C1 segment of cervical spinal cord (tissue), 14 donors: ENCODE measurements around the gene RNU1-3.

Experiments
- DNase-seq, 14 donors: peaks; one replicate each; lab custom pipeline; 2025; lab: John Stamatoyannopoulos, UW

RNU1-3 gene

DNA sequence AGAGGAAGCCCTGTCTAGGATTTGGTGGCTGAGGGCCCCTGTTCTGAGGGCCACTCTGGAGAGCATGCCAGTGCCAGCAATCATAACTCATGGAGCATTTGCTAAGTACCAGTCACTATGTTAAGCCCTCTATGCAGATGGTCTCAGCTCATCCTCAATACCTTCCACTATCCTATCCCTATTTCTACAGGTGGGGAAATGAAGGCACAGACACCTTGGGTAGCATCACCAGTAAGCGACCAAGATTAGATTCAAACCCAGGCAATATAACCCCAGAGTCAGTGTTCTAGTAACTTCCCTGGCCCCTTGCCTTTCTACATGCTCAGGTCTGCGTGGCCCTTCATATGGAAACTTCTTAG is 45.5 kb downstream of the RNU1-3 start:
- DNase-seq: no peak

DNA sequence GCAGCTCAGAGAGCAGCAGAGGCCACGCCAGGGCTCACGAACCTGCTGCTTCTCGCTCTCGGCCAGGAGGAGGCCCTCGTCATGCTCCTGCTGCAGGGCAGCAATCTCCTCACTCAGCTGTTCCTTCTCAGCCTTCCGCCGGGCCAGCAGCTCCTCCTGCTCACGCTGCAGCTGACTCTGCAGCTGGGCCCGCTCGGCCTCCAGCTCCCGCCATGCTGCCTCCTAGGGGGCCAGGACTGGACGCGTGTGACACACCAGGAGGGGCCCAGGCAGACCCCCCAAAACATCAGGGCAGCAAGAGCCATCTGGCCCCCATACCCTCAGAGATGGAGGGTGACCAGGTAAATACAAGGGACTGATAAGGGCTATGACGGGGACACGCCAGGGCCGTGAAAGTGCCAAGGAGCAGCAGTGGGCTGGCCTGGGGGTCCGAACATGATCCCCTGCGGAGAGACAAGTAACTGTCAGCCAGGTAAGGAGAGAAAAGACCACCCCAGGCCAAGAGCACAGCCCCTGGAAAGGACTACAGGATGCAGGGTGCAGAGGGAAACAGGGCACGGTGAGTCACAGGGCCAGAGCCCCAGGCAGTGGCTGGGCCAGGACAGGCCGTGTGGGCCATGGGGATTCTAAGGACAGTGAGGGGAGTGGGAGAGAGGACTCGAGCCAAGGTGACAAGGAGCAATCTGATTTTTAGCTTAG is 46.8 kb downstream of the RNU1-3 start:
- DNase-seq: peak in 1 of 14 donors; percentile 19

DNA sequence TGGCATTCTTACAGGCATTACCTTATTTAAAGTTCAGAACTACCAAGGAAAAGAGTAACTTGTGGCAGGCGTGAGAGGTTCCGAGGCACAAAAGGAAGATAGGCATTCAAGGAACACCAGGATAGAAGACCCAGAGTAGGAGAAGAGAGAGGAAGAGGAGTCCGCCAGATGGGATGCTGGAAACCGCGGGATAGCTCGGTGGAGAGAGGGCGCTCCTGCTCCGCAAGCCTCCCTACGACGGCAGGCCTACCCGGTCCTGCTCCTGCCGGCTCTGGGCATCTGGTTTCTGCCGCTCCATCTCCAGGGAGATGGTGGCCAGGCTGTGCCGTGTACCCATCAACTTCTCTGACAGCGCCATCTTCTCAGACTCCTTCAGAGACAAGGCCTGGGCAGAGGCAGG is 48.0 kb downstream of the RNU1-3 start:
- DNase-seq: peak in 3 of 14 donors; percentile 25 to 47 (median 43)

DNA sequence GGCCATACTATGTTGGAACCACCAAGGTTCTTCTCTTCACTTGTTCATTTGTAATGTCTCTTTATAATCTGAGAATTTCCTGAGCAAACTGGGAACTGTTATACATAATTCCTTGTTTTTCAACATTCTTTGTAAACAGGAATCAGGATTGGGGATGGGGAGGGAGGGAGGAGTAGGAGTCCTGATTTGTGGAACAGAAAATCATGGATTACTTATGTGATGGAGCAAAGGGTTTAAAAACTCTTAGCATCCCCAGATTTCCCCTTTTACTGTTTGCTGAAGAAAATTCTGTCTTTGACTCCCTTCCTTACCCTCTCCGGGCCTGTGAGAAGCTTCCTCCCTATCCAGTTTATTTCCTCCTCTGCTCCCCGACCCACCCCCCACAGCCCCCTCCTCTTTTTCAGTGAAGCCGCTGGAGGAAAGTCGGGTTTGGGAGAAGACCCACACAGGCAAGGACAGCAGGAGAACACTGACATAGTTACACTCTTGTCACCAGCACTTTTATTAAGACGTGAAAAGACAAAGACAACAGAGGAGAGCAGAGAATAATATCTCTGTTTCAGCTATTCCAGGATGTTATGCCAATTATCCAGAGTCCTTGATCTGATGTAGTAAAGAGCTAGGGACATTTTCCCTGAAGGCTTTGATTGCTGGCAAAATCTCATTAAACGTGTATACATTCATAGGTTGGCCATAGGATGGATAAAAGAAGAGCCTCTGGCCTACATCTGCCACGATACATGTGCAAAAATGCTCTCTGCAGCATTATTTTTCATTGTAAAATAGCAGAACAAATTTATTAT is 48.8 kb downstream of the RNU1-3 start:
- DNase-seq: no peak

DNA sequence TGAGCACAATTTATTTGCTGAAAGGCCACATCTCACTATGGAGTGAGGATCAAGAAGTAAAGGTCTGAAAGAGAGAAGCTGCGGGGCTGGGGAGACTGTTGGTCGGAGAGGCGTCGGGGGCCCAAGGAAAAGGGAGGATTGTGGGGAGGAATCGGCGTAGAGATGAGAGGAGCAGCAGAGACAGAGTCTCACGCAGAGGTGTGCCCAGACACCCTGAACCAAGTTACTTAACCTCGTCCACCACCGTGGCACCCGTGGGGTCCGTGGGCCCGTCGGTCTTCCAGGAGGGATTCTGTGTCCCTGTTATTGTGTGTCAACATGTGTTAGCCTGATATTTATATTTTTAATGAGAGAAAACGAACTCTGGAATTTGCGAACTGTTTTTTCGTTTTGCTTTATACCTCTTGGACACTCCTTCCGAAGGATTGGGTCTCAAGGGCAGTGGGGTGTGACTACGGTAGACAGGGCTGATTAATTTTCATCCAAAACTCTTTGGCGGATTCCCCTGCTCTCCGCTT is 49.6 kb downstream of the RNU1-3 start:
- DNase-seq: no peak
